Amniotic stem cell (primary cell): Measurements from ENCODE around the gene DR1.

ENCODE experiments used
- DNase-seq: peaks from one replicate; lab custom pipeline; 2025; lab: John Stamatoyannopoulos, UW

Gene DR1

DNA sequence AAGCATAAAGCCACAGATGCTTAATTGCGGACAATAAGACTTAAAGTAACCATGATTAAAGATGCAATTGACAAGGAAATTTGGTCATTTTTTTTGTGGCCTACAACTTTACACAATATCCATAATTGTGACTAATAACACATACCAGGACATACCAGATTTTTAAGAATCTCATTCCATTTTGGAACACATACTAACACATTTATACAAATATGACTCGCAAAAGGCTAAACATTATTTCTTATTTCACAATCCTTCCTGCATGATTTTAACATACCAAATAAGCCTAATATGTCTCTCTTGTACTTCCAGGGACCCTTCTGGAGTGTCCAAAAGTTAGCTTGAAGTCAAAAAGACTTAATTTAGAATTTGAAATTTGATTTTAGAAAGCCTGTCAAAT is 48.8 kb downstream of the DR1 start:
- DNase-seq, result no peak

DNA sequence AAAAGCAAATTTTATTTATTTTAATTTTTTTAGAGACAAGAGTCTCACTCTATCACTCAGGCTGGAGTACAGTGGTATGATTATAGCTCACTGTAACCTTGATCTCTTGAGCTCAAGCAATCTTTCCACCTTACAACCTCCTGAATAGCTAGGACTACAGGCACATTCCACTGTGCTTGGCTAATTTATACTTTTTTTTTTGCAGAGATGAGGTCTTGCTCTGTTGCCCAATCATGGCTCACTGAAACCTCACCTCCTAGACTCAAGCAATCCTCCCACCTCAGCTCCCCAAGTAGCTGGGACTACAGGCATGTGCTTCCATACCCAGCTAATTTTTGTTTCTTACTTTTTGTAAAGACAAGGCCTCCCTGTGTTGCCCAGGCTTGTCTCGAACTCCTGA is 49.5 kb downstream of the DR1 start:
- no peak for DNase-seq

DNA sequence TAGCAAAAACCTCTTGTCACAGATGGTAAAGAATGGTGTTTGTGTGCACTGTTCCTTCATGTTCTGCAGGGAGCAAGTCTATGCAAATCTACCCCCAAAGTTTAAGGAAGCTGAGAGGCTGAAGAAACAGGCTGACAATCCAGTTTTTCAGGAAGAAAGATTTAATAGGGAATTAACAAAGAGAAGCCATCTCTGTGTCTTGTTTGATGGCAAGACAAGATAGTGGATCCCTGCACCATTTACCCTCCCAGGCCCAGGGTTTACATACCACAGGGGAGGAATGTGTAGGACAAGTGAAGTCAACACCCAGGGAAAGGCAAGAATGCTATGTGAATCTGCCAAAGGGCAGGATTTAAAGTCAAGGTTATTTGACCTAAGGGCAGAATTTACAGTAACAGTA is 54.1 kb downstream of the DR1 start:
- no peak for DNase-seq

DNA sequence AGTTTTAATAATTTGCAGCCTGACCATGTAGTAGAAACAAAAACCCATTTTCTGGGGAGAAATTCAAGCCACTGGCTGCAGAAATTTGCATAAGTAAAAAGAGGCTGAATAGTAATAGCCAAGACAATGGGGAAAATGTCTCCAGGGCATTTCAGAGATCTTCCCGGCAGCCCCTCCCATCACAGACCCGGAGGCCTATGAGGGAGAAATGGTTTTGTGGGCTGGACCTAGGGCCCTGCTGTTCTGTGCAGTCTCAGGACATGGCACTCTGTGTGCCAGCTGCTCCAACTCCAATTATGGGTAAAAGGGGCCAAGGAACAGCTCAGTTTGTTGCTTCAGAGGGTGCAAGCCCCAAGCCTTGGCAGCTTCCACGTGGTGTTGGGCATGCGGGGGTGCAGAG is 62.5 kb downstream of the DR1 start:
- DNase-seq, result no peak

DNA sequence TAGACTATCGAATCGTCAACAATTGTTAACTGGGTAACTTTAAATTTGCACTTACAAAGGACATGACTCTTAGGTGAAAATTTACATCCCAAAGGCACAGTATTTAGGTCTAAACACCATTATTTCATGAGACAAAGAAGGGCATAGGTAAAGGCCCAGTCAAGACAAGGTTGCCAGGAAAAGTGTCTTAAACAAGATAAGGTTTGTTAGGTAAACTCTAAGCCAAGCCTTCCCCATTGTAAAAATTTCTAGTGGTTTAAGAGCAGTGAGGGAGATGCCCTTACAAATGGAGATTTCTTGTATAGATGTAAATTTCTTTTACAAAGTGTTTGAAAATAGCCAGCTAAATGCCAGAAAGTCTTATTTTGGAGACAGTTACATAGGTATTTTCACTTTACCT is 65.3 kb downstream of the DR1 start:
- no peak for DNase-seq

DNA sequence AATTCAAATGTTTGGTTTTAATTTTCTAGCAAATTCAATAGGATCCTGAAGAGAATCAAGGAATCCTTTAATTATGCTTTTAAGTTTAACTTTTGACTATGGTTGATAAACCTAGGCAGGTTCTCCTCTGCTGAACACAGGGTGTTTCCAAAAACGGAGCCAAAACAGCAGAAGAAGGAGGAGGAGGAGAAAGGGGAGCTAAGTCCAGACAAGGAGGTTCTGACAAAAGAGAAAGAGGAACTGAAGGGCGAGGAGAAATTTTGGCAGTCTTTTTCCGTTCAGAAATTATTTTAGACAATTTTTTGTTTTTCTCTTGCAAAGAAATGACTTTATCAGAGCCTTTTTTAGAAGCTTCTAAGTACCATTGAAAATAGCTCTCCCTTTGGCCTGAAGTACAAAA is 69.0 kb downstream of the DR1 start:
- no peak for DNase-seq

DNA sequence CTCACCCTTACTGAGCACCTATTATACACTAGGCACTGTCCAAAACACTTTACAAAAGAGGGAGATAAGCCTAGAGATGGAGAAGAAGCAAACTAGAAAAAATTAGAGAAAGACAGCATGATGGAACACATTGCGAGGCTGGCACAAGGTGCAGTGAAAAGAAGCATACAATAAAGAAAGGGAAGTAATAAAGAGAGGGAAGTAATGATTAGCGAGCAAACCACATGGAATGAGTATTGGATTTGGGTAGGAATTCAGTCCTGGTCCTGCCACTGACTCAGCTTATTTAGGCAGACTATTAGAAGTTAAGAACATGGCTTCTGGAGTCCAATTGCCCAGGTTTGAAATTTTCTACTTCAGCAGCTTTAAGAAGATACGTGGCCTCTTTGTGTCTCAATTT is 69.6 kb downstream of the DR1 start:
- no peak for DNase-seq

DNA sequence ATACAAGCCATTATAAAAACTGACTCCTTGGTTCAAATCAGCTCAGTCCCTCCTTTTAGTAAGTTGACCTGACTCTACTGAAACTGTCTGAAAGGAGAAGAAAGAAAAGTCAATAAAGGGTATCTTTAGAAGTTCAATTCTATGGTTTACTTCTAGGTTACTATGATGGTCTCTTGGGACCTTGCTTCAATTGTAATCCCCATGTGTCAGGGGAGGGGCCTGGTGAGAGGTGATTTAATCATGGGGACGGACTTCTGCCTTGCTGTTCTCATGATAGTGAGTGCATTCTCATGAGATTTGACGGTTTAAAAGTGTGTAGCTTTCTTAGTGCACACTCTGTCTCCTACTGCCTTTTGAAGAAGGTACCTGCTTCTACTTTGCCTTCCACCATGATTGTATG is 70.5 kb downstream of the DR1 start:
- DNase-seq, result no peak
